ENCODE data around the gene BCO1.

- TF ChIP-seq GABPA (IDR thresholded peaks at IDR 0.05 in 1 of 2, conservative IDR thresholded peaks at IDR 0.05 in 1 of 2) (no peak), CTCF (IDR thresholded peaks at IDR 0.05; ENCODE audit: low read depth, low read length, missing input control) (no peak), EGR1 (IDR thresholded peaks at IDR 0.05; ENCODE audit: low read depth in 2 of 2) (no peak), MAX (IDR thresholded peaks at IDR 0.05) (no peak), HNF4A (conservative IDR thresholded peaks at IDR 0.05) (no peak), TAF1 (conservative IDR thresholded peaks at IDR 0.05) (no peak), HNF4G (IDR thresholded peaks at IDR 0.05) (no peak), NR2F2 (IDR thresholded peaks at IDR 0.05) (no peak), ATF3 (IDR thresholded peaks at IDR 0.05) (no peak)
Measured at GRCh38 chr16:81216114-81216513, 22.4 kb upstream of the BCO1 start.

Measured in liver (tissue), 3 donors.